Trophoblast cell (in vitro differentiated cells and primary cell): ENCODE measurements around the gene VWA3B.
A peak's percentile ranks its signal among the peaks of the same experiment; 100 is the strongest.
"Not testable (repeated sequence)": the region's sequence is repeated elsewhere in the genome, so short reads cannot be mapped to it uniquely, and the experiment has no call there.

Experiments used
- DNase-seq, 2 donors: peaks; one replicate each; pipeline ENCODE4 v3.0.0-alpha.2; 2016
- H2AFZ ChIP-seq: 2 replicates; pipeline ENCODE4 v1.6.1; 2013; ENCODE audit warnings: low read length, moderate library complexity, mild to moderate bottlenecking; ENCODE audit not compliant: insufficient read depth, poor library complexity
- H2AK5ac ChIP-seq: 2 replicates; pipeline ENCODE4 v1.6.1; 2013; ENCODE audit warnings: mild to moderate bottlenecking, low read length
- H2BK120ac ChIP-seq: 2 replicates; pipeline ENCODE4 v1.6.1; 2013; ENCODE audit warnings: low read length, mild to moderate bottlenecking, moderate library complexity; ENCODE audit not compliant: insufficient read depth, poor library complexity
- H2BK12ac ChIP-seq: 2 replicates; pipeline ENCODE4 v1.6.1; 2013; ENCODE audit warnings: mild to moderate bottlenecking, low read length, moderate library complexity
- H2BK5ac ChIP-seq: 2 replicates; pipeline ENCODE4 v1.6.1; 2013; ENCODE audit warnings: low read length, low read depth, moderate library complexity, mild to moderate bottlenecking; ENCODE audit not compliant: poor library complexity
- H3K14ac ChIP-seq: 2 replicates; pipeline ENCODE4 v1.6.1; 2013; ENCODE audit warnings: mild to moderate bottlenecking, low read length
- H3K18ac ChIP-seq: 2 replicates; pipeline ENCODE4 v1.6.1; 2013; ENCODE audit warnings: mild to moderate bottlenecking, low read length
- H3K23ac ChIP-seq: 2 replicates; pipeline ENCODE4 v1.6.1; 2013; ENCODE audit warnings: low read length
- H3K27ac ChIP-seq: 2 replicates; pipeline ENCODE4 v1.5.1; 2013; ENCODE audit warnings: low read depth, mild to moderate bottlenecking, inconsistent platforms, low read length, moderate library complexity
- H3K27me3 ChIP-seq: 2 replicates; pipeline ENCODE4 v1.6.1; 2013; ENCODE audit warnings: inconsistent platforms, mild to moderate bottlenecking, low read length, moderate library complexity; ENCODE audit not compliant: insufficient read depth
- H3K36me3 ChIP-seq, 2 experiments: 1 replicate in 1 of 2; 2 replicates in 1 of 2; pipeline ENCODE4 v1.6.1; 2013; ENCODE audit warnings: low read length in 2 of 2, mild to moderate bottlenecking in 2 of 2, moderate library complexity in 1 of 2; ENCODE audit not compliant: insufficient read depth in 2 of 2, control insufficient read depth in 1 of 2
- H3K4ac ChIP-seq: 2 replicates; pipeline ENCODE4 v1.6.1; 2013; ENCODE audit warnings: low read depth, mild to moderate bottlenecking, low read length, moderate library complexity
- H3K4me1 ChIP-seq, 2 experiments: 1 replicate in 1 of 2; 2 replicates in 1 of 2; pipeline ENCODE4 v1.6.1; 2013; ENCODE audit warnings: low read length in 2 of 2, mild to moderate bottlenecking in 2 of 2, moderate library complexity in 1 of 2; ENCODE audit not compliant: insufficient read depth in 2 of 2, control insufficient read depth in 1 of 2
- H3K4me2 ChIP-seq: 2 replicates; pipeline ENCODE4 v1.6.1; 2013; ENCODE audit warnings: inconsistent platforms, mild to moderate bottlenecking, low read length, moderate library complexity
- H3K4me3 ChIP-seq: 2 replicates; pipeline ENCODE4 v1.5.1; 2013; ENCODE audit warnings: mild to moderate bottlenecking, low read depth, low read length, inconsistent platforms
- H3K79me1 ChIP-seq: one replicate; pipeline ENCODE4 v1.6.1; 2013; ENCODE audit warnings: low read length
- H3K79me2 ChIP-seq: 2 replicates; pipeline ENCODE4 v1.6.1; 2013; ENCODE audit warnings: low read length, mild to moderate bottlenecking; ENCODE audit not compliant: control insufficient read depth, insufficient read depth, poor library complexity
- H3K9ac ChIP-seq: 2 replicates; pipeline ENCODE4 v1.6.1; 2013; ENCODE audit warnings: mild to moderate bottlenecking, low read length
- H3K9me3 ChIP-seq: 2 replicates; pipeline ENCODE4 v1.6.1; 2013; ENCODE audit warnings: low read depth, mild to moderate bottlenecking, control low read depth, inconsistent platforms, low read length; ENCODE audit not compliant: insufficient read depth
- H4K12ac ChIP-seq: 2 replicates; pipeline ENCODE4 v1.6.1; 2013; ENCODE audit warnings: low read depth, mild to moderate bottlenecking, low read length, moderate library complexity
- H4K8ac ChIP-seq: 2 replicates; pipeline ENCODE4 v1.6.1; 2013; ENCODE audit warnings: low read depth, mild to moderate bottlenecking, low read length, moderate library complexity
- H4K91ac ChIP-seq: one replicate; pipeline ENCODE4 v1.6.1; 2013; ENCODE audit warnings: low read depth, mild to moderate bottlenecking, low read length, moderate library complexity
- WGBS: extraction: QIAGEN DNeasy Blood & Tissue Kit; methylation state at CpG from one replicate; pipeline ENCODE4 v1.1.7; 2013; ENCODE audit warnings: missing lambda C conversion rate; ENCODE audit not compliant: insufficient read length, insufficient coverage; ENCODE audit errors: extremely low coverage; 5-methylcytosine and 5-hydroxymethylcytosine counted together

VWA3B gene

DNA sequence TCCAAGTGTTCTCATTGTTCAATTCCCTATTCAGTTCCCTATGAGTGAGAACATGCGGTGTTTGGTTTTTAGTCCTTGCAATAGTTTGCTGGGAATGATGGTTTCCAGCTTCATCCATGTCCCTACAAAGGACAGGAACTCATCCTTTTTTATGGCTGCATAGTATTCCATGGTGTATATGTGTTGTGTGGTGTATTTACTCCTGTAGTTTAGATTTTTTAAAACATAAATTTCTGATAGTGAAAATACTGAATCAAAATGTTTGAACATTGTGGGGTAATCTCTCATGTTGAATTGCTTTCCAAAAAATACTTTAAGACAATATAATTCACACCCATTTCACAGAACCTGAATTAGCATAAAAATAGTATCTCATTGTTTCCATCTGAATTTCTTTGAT, 60.9 kb downstream of the VWA3B start:
- H2AFZ ChIP-seq, H3K4me3 ChIP-seq, H3K18ac ChIP-seq, H4K91ac ChIP-seq, H3K9me3 ChIP-seq, H3K79me2 ChIP-seq, H3K14ac ChIP-seq, H3K23ac ChIP-seq, H2AK5ac ChIP-seq, H3K36me3 ChIP-seq, H3K4ac ChIP-seq, H4K8ac ChIP-seq, H3K4me1 ChIP-seq, H4K12ac ChIP-seq, DNase-seq, H3K79me1 ChIP-seq, H2BK12ac ChIP-seq, H3K9ac ChIP-seq, H3K4me2 ChIP-seq, H3K27me3 ChIP-seq, H2BK120ac ChIP-seq, H2BK5ac ChIP-seq, H3K27ac ChIP-seq: not testable (repeated sequence)
- no CpG with 5 or more reads among the region's 1 CpG for WGBS

GRCh38 chr2:98148595-98149332, 61.8 kb downstream of the VWA3B start:
- Histone ChIP-seq H3K9me3 (peaks cover 2% of the 10 kb centered on the region), H3K27ac (no peak overlapping the region), H2AFZ (no peak overlapping the region), H3K27me3 (no peaks in the 10 kb centered on the region), H4K12ac (no peak overlapping the region), H3K4me3 (no peak overlapping the region), H2BK120ac (no peak overlapping the region), H3K4me2 (no peak overlapping the region), H4K8ac (no peak overlapping the region), H3K18ac (no peak overlapping the region), H2AK5ac (no peak overlapping the region), H3K23ac (no peak overlapping the region), H3K9ac (no peak overlapping the region), H3K4me1 (no peaks in the 10 kb centered on the region), H2BK12ac (no peak overlapping the region), H3K79me1 (no peaks in the 10 kb centered on the region), H3K36me3 (no peaks in the 10 kb centered on the region), H3K4ac (no peak overlapping the region), H3K79me2 (no peaks in the 10 kb centered on the region), H2BK5ac (no peak overlapping the region), H3K14ac (no peak overlapping the region), H4K91ac (no peak overlapping the region)
- no peak for DNase-seq
- no CpG with 5 or more reads among the region's 3 CpGs for WGBS

DNA sequence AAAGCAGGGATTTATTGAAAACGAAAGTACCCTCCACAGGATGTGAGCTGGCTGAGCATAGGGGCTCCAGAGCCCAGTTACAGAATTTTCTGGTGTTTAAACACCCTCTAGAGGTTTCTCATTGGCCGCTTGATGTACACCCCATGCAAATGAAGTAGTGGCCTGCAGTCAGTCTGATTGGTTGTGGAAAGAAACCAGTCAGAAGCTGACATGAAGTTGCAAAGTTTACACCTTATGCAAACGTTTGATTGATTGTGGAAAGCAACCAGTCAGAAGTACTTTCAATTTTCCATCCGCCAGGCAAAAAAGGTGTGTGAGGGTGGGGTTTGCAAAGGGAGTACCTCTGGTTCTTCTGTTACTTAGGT, 62.3 kb downstream of the VWA3B start:
- Histone ChIP-seq H2BK5ac (no peak overlapping the region), H3K4ac (no peak overlapping the region), H3K9me3 (peaks cover 2% of the 10 kb centered on the region), H4K91ac (no peak overlapping the region), H3K27ac (no peak overlapping the region), H3K14ac (no peak overlapping the region), H4K8ac (no peak overlapping the region), H3K79me2 (no peaks in the 10 kb centered on the region), H2BK120ac (no peak overlapping the region), H3K79me1 (no peaks in the 10 kb centered on the region), H4K12ac (no peak overlapping the region), H3K23ac (no peak overlapping the region), H3K9ac (no peak overlapping the region), H2AFZ (no peak overlapping the region), H3K4me2 (no peak overlapping the region), H3K4me3 (no peak overlapping the region), H3K4me1 (no peaks in the 10 kb centered on the region), H3K18ac (no peak overlapping the region), H2BK12ac (no peak overlapping the region), H2AK5ac (no peak overlapping the region), H3K36me3 (no peaks in the 10 kb centered on the region), H3K27me3 (no peaks in the 10 kb centered on the region)
- peak in 1 of 2 donors; percentile 5 for DNase-seq
- WGBS = no CpG with 5 or more reads among the region's 4 CpGs

DNA sequence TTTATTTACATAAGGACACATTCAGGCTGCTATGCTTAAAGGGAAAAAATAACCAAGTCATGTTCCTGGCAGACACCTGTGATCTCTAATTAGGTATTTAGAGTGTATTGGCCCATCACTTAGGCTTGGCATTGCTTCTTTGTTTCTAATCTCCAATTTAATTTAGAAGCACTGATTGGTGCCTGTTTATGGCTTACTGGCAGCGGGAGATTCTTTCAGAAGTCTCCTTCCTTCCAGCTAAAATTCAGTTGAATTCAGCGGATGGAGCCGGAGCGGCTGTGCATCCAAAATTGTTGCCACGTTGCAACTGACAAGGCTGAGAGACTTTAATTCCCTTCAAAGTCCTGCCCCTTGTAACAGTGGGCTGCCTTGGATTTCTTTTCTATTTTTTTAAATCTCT, 66.5 kb downstream of the VWA3B start:
- Histone ChIP-seq H4K12ac (no peak overlapping the region), H3K79me1 (no peaks in the 10 kb centered on the region), H4K8ac (no peak overlapping the region), H2BK12ac (no peak overlapping the region), H3K4me1 (no peaks in the 10 kb centered on the region), H2AFZ (no peak overlapping the region), H3K9me3 (peaks cover 2% of the 10 kb centered on the region), H3K23ac (no peak overlapping the region), H3K18ac (no peak overlapping the region), H3K14ac (no peak overlapping the region), H2BK120ac (no peak overlapping the region), H2BK5ac (no peak overlapping the region), H3K79me2 (no peaks in the 10 kb centered on the region), H2AK5ac (no peak overlapping the region), H3K36me3 (no peaks in the 10 kb centered on the region), H4K91ac (no peak overlapping the region), H3K27ac (no peak overlapping the region), H3K9ac (no peak overlapping the region), H3K4me3 (no peak overlapping the region), H3K4me2 (no peak overlapping the region), H3K27me3 (no peaks in the 10 kb centered on the region), H3K4ac (no peak overlapping the region)
- no peak for DNase-seq
- WGBS = no CpG with 5 or more reads among the region's 5 CpGs
